ENCODE data around the gene MDK.

DNA sequence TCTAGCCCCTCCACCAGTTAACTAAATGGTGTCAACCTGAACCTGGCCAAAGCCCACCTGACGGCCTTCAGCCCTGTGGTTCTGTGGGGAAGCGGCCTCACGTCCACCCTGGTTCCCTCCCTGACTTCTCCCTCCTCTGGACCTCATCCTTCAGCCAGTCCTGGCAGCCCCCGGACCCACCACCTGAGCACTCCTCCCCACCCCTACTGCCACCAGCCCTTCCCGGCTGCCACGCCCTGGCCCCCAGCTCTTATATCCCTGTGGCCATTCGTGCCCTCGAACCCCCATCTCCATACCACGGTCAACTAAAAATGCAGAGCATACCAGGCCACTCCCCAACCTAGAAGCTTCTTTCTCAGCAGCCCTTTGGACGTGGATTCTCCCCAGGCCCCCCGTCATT lies 4.2 kb upstream of the MDK start:
- TF ChIP-seq EZH2phosphoT487 (IDR thresholded peaks at IDR 0.05; ENCODE audit: unreplicated experiment) = no peak
- TF ChIP-seq, protein P1, sequence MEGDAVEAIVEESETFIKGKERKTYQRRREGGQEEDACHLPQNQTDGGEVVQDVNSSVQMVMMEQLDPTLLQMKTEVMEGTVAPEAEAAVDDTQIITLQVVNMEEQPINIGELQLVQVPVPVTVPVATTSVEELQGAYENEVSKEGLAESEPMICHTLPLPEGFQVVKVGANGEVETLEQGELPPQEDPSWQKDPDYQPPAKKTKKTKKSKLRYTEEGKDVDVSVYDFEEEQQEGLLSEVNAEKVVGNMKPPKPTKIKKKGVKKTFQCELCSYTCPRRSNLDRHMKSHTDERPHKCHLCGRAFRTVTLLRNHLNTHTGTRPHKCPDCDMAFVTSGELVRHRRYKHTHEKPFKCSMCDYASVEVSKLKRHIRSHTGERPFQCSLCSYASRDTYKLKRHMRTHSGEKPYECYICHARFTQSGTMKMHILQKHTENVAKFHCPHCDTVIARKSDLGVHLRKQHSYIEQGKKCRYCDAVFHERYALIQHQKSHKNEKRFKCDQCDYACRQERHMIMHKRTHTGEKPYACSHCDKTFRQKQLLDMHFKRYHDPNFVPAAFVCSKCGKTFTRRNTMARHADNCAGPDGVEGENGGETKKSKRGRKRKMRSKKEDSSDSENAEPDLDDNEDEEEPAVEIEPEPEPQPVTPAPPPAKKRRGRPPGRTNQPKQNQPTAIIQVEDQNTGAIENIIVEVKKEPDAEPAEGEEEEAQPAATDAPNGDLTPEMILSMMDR (conservative IDR thresholded peaks at IDR 0.05; ENCODE audit: low read depth in 2 of 2) = no peak

All from GM23338 (cell line).